Kidney epithelial cell (primary cell): ENCODE results near the gene MAPK14. TPM values are rescaled to one million over a fixed set of nuclear protein-coding genes. Genes with fewer than 3 reads are reported as not detected.

ENCODE experiments used
- DNase-seq: peaks from one replicate; pipeline ENCODE4 v3.0.0-alpha.2; 2010; ENCODE audit warnings: low read depth
- H3K27me3 ChIP-seq: 2 replicates; pipeline ENCODE4 v1.6.0; 2011; ENCODE audit warnings: low read length; ENCODE audit not compliant: control insufficient read depth, insufficient read depth
- H3K36me3 ChIP-seq: 2 replicates; pipeline ENCODE4 v1.5.1; 2011; ENCODE audit warnings: low read length; ENCODE audit not compliant: control insufficient read depth, insufficient read depth
- H3K4me3 ChIP-seq: 2 replicates; pipeline ENCODE4 v1.5.1; 2011; ENCODE audit warnings: low read depth, mild to moderate bottlenecking, control low read depth, low read length
- CTCF ChIP-seq: IDR thresholded peaks from 2 replicates; pipeline ENCODE4 v1.5.1; 2011; ENCODE audit warnings: mild to moderate bottlenecking, moderate library complexity, low read length, control low read depth, inconsistent platforms; ENCODE audit not compliant: insufficient read depth, poor library complexity, severe bottlenecking
- total RNA-seq: library from RNA; depleted of rRNA; stranded (reverse); fragments of >200 nt; gene quantifications from 2 replicates; pipeline ENCODE4 v1.2.3, GENCODE V29; 2015

Gene MAPK14
- total RNA-seq, 1 donor from 2014 or later: 35.9 TPM

- H3K36me3 ChIP-seq: no peaks in the 10 kb centered on the region
- no peak for TF ChIP-seq CTCF
- DNase-seq: no peak
- no peaks in the 10 kb centered on the region for H3K27me3 ChIP-seq
- H3K4me3 ChIP-seq: no peak overlapping the region
These were observed 75.2 kb downstream of the MAPK14 start for GRCh38 chr6:36102853-36103252.

- no peak for TF ChIP-seq CTCF
- H3K36me3 ChIP-seq: peaks cover 2% of the 10 kb centered on the region
- no peaks in the 10 kb centered on the region for H3K27me3 ChIP-seq
- DNase-seq: no peak
- H3K4me3 ChIP-seq: no peak overlapping the region
These were observed 77.2 kb downstream of the MAPK14 start for GRCh38 chr6:36104836-36105235.

GRCh38 chr6:36109092-36109491 is 81.5 kb downstream of the MAPK14 start:
- Histone ChIP-seq H3K36me3 (peaks cover 4% of the 10 kb centered on the region), H3K27me3 (no peaks in the 10 kb centered on the region), H3K4me3 (no peak overlapping the region)
- DNase-seq: no peak
- no peak for TF ChIP-seq CTCF

GRCh38 chr6:36110050-36110449 is 82.4 kb downstream of the MAPK14 start:
- DNase-seq: no peak
- Histone ChIP-seq H3K4me3 (no peak overlapping the region), H3K27me3 (no peaks in the 10 kb centered on the region), H3K36me3 (peaks cover 4% of the 10 kb centered on the region)
- no peak for TF ChIP-seq CTCF

- Histone ChIP-seq H3K4me3 (no peak overlapping the region), H3K36me3 (peaks cover 4% of the 10 kb centered on the region), H3K27me3 (no peaks in the 10 kb centered on the region)
- no peak for TF ChIP-seq CTCF
- DNase-seq: no peak
These were observed 83.3 kb downstream of the MAPK14 start for GRCh38 chr6:36110863-36111262.

GRCh38 chr6:36111526-36111925 is 83.9 kb downstream of the MAPK14 start:
- DNase-seq: no peak
- peaks cover 4% of the 10 kb centered on the region for H3K36me3 ChIP-seq
- H3K27me3 ChIP-seq: no peaks in the 10 kb centered on the region
- no peak for TF ChIP-seq CTCF
- no peak overlapping the region for H3K4me3 ChIP-seq
